ENCODE results near the gene SPIRE1.

DNA sequence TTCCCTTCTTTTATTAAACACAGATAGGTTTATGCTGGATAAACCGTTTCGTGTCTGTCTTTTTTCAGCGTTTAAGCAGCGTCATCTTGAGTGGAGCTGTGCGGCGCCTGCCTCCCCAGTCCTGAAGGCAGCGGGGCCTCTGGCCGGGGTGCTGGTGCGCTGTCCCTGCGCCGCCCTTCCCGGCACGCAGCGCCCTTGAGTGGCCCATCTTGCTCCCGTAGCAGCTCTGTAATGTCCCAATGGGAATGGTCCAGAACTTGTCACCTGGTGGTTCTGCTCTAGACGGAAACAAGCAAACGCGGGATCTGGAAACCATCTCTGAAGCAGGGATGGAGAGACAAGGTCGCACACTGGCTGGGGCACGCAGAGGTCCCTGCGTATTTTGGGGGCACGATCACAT is 225.7 kb downstream of the SPIRE1 start:
- TF ChIP-seq, protein P1, sequence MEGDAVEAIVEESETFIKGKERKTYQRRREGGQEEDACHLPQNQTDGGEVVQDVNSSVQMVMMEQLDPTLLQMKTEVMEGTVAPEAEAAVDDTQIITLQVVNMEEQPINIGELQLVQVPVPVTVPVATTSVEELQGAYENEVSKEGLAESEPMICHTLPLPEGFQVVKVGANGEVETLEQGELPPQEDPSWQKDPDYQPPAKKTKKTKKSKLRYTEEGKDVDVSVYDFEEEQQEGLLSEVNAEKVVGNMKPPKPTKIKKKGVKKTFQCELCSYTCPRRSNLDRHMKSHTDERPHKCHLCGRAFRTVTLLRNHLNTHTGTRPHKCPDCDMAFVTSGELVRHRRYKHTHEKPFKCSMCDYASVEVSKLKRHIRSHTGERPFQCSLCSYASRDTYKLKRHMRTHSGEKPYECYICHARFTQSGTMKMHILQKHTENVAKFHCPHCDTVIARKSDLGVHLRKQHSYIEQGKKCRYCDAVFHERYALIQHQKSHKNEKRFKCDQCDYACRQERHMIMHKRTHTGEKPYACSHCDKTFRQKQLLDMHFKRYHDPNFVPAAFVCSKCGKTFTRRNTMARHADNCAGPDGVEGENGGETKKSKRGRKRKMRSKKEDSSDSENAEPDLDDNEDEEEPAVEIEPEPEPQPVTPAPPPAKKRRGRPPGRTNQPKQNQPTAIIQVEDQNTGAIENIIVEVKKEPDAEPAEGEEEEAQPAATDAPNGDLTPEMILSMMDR (IDR thresholded peaks at IDR 0.05) = no peak
- TF ChIP-seq POLR2AphosphoS5 (IDR thresholded peaks at IDR 0.05; ENCODE audit: insufficient read depth in 1 of 2, low read depth in 1 of 2) (no peak), POLR2A (IDR thresholded peaks at IDR 0.05) (no peak)
